Psoas muscle (tissue), 8 donors: ENCODE measurements around the gene NUMB. TPM values are rescaled to one million over a fixed set of nuclear protein-coding genes. Genes with fewer than 3 reads are reported as not detected.
"Not testable (repeated sequence)": the region's sequence is repeated elsewhere in the genome, so short reads cannot be mapped to it uniquely, and the experiment has no call there.

ENCODE experiments used
- ATAC-seq, 4 donors: fragments of 200-7000 bp; cut with Tn5 transposase; one replicate each; pipeline ENCODE4 v1.9.1; 2020; ENCODE audit warnings: moderate library complexity in 3 of 4, mild to moderate bottlenecking in 2 of 4
- DNase-seq, 2 donors: peaks; one replicate each; pipeline ENCODE4 v3.0.0-alpha.2; 2020
- H3K27ac ChIP-seq: fragments of 200-600 bp; one replicate; pipeline ENCODE4 v1.8.0; 2022
- H3K27me3 ChIP-seq, 3 donors: fragments of 200-600 bp in 1 of 3; one replicate each; pipeline versions ENCODE4 v1.6.1 to v1.8.0; 2013 to 2022; ENCODE audit warnings: low read length in 2 of 3, mild to moderate bottlenecking in 2 of 3, moderate library complexity in 1 of 3; ENCODE audit not compliant: insufficient read depth in 3 of 3
- H3K36me3 ChIP-seq, 2 donors: fragments of 200-600 bp in 1 of 2; one replicate each; pipeline versions ENCODE4 v1.6.1 to v1.8.0; 2013 to 2022; ENCODE audit warnings: low read depth in 1 of 2, mild to moderate bottlenecking in 1 of 2, moderate library complexity in 1 of 2; ENCODE audit not compliant: insufficient read depth in 1 of 2
- H3K4me1 ChIP-seq: fragments of 200-600 bp; one replicate; pipeline ENCODE4 v1.8.0; 2022
- H3K4me3 ChIP-seq: fragments of 200-600 bp; one replicate; pipeline ENCODE4 v1.8.0; 2022; ENCODE audit warnings: mild to moderate bottlenecking
- H3K9me3 ChIP-seq: fragments of 200-600 bp; one replicate; pipeline ENCODE4 v1.8.0; 2022
- WGBS, 3 donors: extraction: QIAGEN DNeasy Blood & Tissue Kit; methylation state at CpG; one replicate each; pipeline versions ENCODE4 v1.1.6 to v1.1.7; 2013; 5-methylcytosine and 5-hydroxymethylcytosine counted together
- intact Hi-C, 2 donors: fragments of 100-400 bp; cut with DNase I; formaldehyde crosslinking; loops; one replicate each; pipeline versions ENCODE4 v1.11.0 to v1.14.2; 2022
- polyA plus RNA-seq, 3 donors: library from polyadenylated mRNA; stranded (reverse); fragments of 200-250 nt; gene quantifications; one replicate each; pipeline ENCODE4 v1.2.3, GENCODE V29; 2013
- total RNA-seq, 4 donors: library from RNA; stranded (reverse); fragmentation: NEBNext Ultra II Directional in 2 of 4; extraction: Animal tissue kit (Norgen Biotek cat#: 25700) in 2 of 4; gene quantifications; one replicate each; pipeline versions ENCODE4 v1.2.1 to v1.2.4, GENCODE V29; 2021 to 2023
- TF ChIP-seq, protein P1 (sequence below): fragments of 200-600 bp; IDR thresholded peaks from one replicate; pipeline ENCODE4 v1.8.0; 2022; ENCODE audit warnings: antibody characterized with exemption
- donor health status: healthy with polysubstance abuse.
- donor health status: DM: no; HTN: no; CAD: no; lungs with moderate emphysema.
- donor health status: Bipolar disorder and iron deficiency.
- donor health status: healthy.
- donor health status: DM: yes; HTN: yes; CAD: no.
- donor health status: DM: no; HTN: no; CAD: no.
- donor health status: DM: no; HTN: no; CAD: no.
- donor health status: DM: yes; HTN: yes; CAD: no.

The NUMB gene
- total and polyA plus RNA-seq, 7 donors: 12.5 to 26.4 (median 24.6) TPM

DNA sequence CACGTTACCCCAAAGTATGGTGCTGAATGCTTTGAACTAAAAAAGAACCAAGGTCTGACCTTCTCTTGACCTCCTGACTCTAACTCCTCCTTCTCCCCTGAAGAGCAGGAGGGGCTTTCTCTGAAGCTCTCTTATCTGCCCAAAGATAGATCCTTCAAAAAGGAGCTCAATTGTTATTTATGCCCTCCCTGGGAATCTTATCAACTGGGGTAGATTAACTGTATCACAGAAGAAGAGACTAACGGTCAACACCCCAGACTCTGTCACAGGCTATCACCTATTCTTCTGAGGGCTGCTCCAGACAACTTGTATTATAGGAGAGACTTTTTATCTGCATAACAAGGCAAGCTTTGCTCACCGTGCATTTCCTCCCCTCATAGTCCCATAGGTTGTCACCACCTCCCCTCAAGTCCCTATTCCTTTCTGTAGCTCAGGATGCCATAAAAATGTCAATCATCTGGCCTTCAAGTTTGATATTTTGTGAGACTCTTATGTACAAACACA is 134.4 kb downstream of the NUMB start:
- Histone ChIP-seq H3K36me3 (peaks cover 3 to 13% of the 10 kb centered on the region in 2 donors), H3K4me3 (no peak overlapping the region), H3K27ac (no peak overlapping the region), H3K4me1 (no peaks in the 10 kb centered on the region), H3K9me3 (no peaks in the 10 kb centered on the region), H3K27me3 (no peaks in the 10 kb centered on the region)
- TF ChIP-seq, protein P1, sequence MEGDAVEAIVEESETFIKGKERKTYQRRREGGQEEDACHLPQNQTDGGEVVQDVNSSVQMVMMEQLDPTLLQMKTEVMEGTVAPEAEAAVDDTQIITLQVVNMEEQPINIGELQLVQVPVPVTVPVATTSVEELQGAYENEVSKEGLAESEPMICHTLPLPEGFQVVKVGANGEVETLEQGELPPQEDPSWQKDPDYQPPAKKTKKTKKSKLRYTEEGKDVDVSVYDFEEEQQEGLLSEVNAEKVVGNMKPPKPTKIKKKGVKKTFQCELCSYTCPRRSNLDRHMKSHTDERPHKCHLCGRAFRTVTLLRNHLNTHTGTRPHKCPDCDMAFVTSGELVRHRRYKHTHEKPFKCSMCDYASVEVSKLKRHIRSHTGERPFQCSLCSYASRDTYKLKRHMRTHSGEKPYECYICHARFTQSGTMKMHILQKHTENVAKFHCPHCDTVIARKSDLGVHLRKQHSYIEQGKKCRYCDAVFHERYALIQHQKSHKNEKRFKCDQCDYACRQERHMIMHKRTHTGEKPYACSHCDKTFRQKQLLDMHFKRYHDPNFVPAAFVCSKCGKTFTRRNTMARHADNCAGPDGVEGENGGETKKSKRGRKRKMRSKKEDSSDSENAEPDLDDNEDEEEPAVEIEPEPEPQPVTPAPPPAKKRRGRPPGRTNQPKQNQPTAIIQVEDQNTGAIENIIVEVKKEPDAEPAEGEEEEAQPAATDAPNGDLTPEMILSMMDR: no peak
- ATAC-seq (no peak), DNase-seq (no peak)
- WGBS, 3 donors: 45 to 70% (median 50%) methylated on average over 3 of the region's 3 CpGs
- intact Hi-C loops: no loop called here

DNA sequence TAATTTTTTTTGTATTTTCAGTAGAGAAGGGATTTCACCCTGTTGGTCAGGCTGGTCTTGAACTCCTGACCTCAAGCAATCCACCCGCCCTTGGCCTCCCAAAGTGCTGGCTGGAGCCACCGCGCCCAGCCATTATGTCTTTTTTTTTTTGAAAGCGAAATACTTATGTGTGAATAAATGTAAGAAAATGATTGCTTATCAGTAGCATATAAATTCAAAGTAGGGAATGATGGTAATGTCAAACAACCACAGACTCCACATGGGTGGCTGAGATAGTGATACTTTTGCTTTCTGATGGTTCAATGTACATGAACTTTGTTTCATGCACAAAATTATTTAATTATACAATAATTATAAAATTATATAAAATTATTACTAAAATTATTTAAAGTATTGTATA is 145.2 kb downstream of the NUMB start:
- Histone ChIP-seq H3K4me3 (no peak overlapping the region), H3K36me3 (no peaks in the 10 kb centered on the region), H3K4me1 (no peaks in the 10 kb centered on the region), H3K27ac (no peak overlapping the region), H3K27me3 (no peaks in the 10 kb centered on the region), H3K9me3 (no peaks in the 10 kb centered on the region)
- WGBS, 3 donors: 98 to 99% (median 99%) methylated on average over 4 of the region's 4 CpGs
- intact Hi-C loops: no loop called here
- TF ChIP-seq, protein P1: no peak
- DNase-seq: no peak
- no peak for ATAC-seq

DNA sequence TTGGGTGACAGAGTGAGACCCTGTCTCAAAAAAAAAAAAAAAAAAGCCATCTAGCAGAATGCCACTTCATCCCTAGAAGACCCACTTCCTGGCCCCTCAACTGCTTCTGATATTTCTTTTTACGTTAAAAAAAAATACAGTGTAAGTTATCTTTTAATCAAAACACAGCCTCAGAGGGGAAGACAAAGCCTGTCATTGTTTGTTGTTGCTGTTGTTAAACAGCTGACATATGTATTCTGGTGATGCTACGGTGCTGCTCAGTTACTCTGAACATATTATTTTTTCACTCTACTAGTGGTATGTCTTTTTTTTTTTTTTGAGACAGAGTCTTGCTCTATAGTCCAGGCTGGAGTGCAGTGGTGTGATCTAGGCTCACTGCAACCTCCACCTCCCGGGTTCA is 145.7 kb downstream of the NUMB start:
- no peak overlapping the region for H3K27ac ChIP-seq

DNA sequence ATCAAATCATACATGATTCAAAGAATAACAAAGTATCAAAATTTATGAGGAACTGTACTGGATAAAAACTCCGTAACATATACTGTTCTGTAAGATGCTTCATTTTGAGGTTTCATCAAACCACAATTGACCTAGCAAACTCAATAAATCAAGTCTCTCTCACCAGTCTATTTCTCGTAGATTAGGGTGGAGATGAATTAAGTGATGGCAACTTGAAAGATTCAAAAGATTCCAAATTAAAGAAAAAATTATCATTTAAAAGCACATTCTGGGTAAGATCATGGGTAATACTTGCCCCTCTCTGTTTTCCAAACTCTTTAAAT is 146.7 kb downstream of the NUMB start:
- DNase-seq (no peak), ATAC-seq (no peak)
- no peaks in the 10 kb centered on the region for H3K27me3 ChIP-seq
- H3K36me3 ChIP-seq: no peaks in the 10 kb centered on the region
- TF ChIP-seq, protein P1: no peak
- H3K27ac ChIP-seq: peak overlapping the region; percentile 17
- 88 to 92% (median 91%) methylated on average over 2 of the region's 2 CpGs for WGBS, 3 donors
- H3K4me1 ChIP-seq: no peaks in the 10 kb centered on the region
- no peak overlapping the region for H3K4me3 ChIP-seq
- intact Hi-C loops: no loop called here
- no peaks in the 10 kb centered on the region for H3K9me3 ChIP-seq

More for the DNA sequence above, 145.7 kb downstream of the NUMB start:
- 63 to 84% (median 83%) methylated on average over 3 of the region's 3 CpGs for WGBS, 3 donors
- Histone ChIP-seq H3K27me3 (no peaks in the 10 kb centered on the region), H3K4me3 (no peak overlapping the region), H3K9me3 (no peaks in the 10 kb centered on the region), H3K4me1 (no peaks in the 10 kb centered on the region), H3K36me3 (no peaks in the 10 kb centered on the region)
- TF ChIP-seq, protein P1: no peak
- no peak for DNase-seq
- intact Hi-C loops: no loop called here
- no peak for ATAC-seq

DNA sequence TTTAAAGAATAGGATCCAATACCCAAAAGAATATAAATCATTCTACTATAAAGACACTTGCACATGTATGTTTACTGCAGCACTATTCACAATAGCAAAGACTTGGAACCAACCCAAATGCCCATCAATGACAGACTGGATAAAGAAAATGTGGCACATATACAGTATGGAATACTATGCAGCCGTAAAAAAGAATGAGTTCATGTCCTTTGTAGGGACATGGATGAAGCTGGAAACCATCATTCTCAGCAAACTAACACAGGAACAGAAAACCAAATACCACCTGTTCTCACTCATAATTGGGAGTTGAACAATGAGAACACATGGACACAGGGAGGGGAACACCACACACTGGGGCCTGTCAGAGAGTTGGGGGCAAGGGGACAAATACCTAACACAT is 149.1 kb downstream of the NUMB start:
- H3K4me3 ChIP-seq, H3K27ac ChIP-seq, DNase-seq, ATAC-seq, H3K36me3 ChIP-seq, H3K9me3 ChIP-seq, intact Hi-C loops, H3K27me3 ChIP-seq, H3K4me1 ChIP-seq: not testable (repeated sequence)
- WGBS, 3 donors: 89 to 97% (median 94%) methylated on average over 1 of the region's 1 CpG
